Testis (tissue), 2 donors: ENCODE results near the gene NOL4L.

ENCODE experiments used
- CTCF ChIP-seq, 3 experiments: fragments of 450-650 bp in 2 of 3; fragments of 200-600 bp in 1 of 3; sonication (generic) in 1 of 3; IDR thresholded peaks; one replicate each; pipeline ENCODE4 v1.5.1; 2016 to 2019; ENCODE audit warnings: antibody characterized with exemption in 3 of 3, mild to moderate bottlenecking in 2 of 3, moderate library complexity in 1 of 3
- POLR2A ChIP-seq: fragments of 450-650 bp; IDR thresholded peaks from one replicate; pipeline ENCODE4 v1.6.1; 2017; ENCODE audit warnings: antibody characterized with exemption, mild to moderate bottlenecking, moderate library complexity

DNA sequence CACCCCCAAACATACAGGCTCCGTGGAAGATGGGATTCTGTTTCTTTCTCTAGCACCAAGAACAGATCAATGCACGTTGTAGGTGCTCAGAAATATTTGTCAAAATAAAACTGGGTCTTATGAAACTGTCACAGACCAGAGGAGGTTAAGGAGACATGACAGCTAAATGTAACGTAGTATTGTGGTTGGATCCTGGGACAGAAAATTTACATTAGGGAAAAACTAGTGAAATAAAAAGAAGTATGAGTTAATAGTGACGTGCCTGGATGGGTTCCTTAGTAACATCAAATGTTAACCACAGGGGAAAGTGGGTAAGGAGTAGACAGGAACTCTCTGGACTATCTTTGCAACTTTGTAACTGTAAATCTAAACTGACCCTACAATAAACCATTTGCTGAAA, 31.5 kb downstream of the NOL4L start:
- TF ChIP-seq CTCF (IDR thresholded peaks at IDR 0.05) (no peak), POLR2A (no peak)
